Right forelimb (tissue), 1 donor: ENCODE data around the gene MEF2D.

Experiments
- DNase-seq: peaks from one replicate; pipeline ENCODE4 v3.0.0-alpha.2; 2018

The MEF2D gene

GRCh38 chr1:156500543-156500792, at the start of gene MEF2D:
Gene MEF2D (minus strand): TSS chr1:156500775. CDS start chr1:156483292, 17,483 bp downstream.
- no peak for DNase-seq

GRCh38 chr1:156550346-156550745, 49.8 kb upstream of the MEF2D start:
- DNase-seq: no peak

- DNase-seq: no peak
Measured at GRCh38 chr1:156549831-156550230, 49.3 kb upstream of the MEF2D start.

GRCh38 chr1:156549390-156549789, 48.8 kb upstream of the MEF2D start:
- DNase-seq: no peak

- DNase-seq: no peak
Measured at GRCh38 chr1:156547982-156548381, 47.4 kb upstream of the MEF2D start.

GRCh38 chr1:156547434-156547833, 46.9 kb upstream of the MEF2D start:
- no peak for DNase-seq

- no peak for DNase-seq
Measured at GRCh38 chr1:156546267-156546666, 45.7 kb upstream of the MEF2D start.

GRCh38 chr1:156544592-156545102, 44.1 kb upstream of the MEF2D start:
- no peak for DNase-seq

GRCh38 chr1:156543066-156543465, 42.5 kb upstream of the MEF2D start:
- DNase-seq: no peak

- no peak for DNase-seq
Measured at GRCh38 chr1:156540955-156541354, 40.4 kb upstream of the MEF2D start.

GRCh38 chr1:156539818-156540355, 39.3 kb upstream of the MEF2D start:
- no peak for DNase-seq

- DNase-seq: no peak
Measured at GRCh38 chr1:156538711-156539440, 38.3 kb upstream of the MEF2D start.

GRCh38 chr1:156537027-156537426, 36.5 kb upstream of the MEF2D start:
- no peak for DNase-seq

- no peak for DNase-seq
Measured at GRCh38 chr1:156534424-156535060, 34.0 kb upstream of the MEF2D start.

- DNase-seq: no peak
Measured at GRCh38 chr1:156533568-156534220, 33.1 kb upstream of the MEF2D start.

GRCh38 chr1:156532374-156532773, 31.8 kb upstream of the MEF2D start:
- no peak for DNase-seq

GRCh38 chr1:156530006-156530405, 29.4 kb upstream of the MEF2D start:
- no peak for DNase-seq

- DNase-seq: no peak
Measured at GRCh38 chr1:156528875-156529425, 28.4 kb upstream of the MEF2D start.

- no peak for DNase-seq
Measured at GRCh38 chr1:156528231-156528630, 27.7 kb upstream of the MEF2D start.

GRCh38 chr1:156527584-156527983, 27.0 kb upstream of the MEF2D start:
- DNase-seq: no peak

GRCh38 chr1:156525856-156526489, 25.4 kb upstream of the MEF2D start:
- DNase-seq: no peak

GRCh38 chr1:156525071-156525501, 24.5 kb upstream of the MEF2D start:
- no peak for DNase-seq

GRCh38 chr1:156524481-156524869, 23.9 kb upstream of the MEF2D start:
- no peak for DNase-seq
